A549 (cell line): ENCODE results near the gene MKNK1.

Experiments
- BHLHE40 ChIP-seq: IDR thresholded peaks from 2 replicates; pipeline ENCODE4 v1.6.1; 2012; ENCODE audit warnings: low read depth, low read length, inconsistent platforms
- CHD2 ChIP-seq: fragments of 150-350 bp; IDR thresholded peaks from 2 replicates; pipeline ENCODE4 v1.6.1; 2014; ENCODE audit warnings: low read length; ENCODE audit not compliant: partially characterized antibody
- EP300 ChIP-seq, 2 experiments: fragments of >200 bp; sonication (Bioruptor Twin); formaldehyde crosslinking; IDR thresholded peaks; 2 replicates in 1 of 2; 3 replicates in 1 of 2; pipeline ENCODE4 v1.6.1; 2016 to 2017
- FOSB ChIP-seq: fragments of 250-450 bp; sonication (Bioruptor Pico); IDR thresholded peaks from 2 replicates; pipeline ENCODE4 v1.5.0; 2020; ENCODE audit warnings: mild to moderate bottlenecking, moderate library complexity
- HOXB5 ChIP-seq: fragments of 250-450 bp; sonication (Bioruptor Pico); IDR thresholded peaks from 2 replicates; pipeline ENCODE4 v1.5.0; 2020; ENCODE audit warnings: mild to moderate bottlenecking, moderate library complexity
- JUNB ChIP-seq: fragments of >200 bp; sonication (Bioruptor Twin); formaldehyde crosslinking; IDR thresholded peaks from 2 replicates; pipeline ENCODE4 v1.6.1; 2016
- POLR2A ChIP-seq: IDR thresholded peaks from 2 replicates; pipeline ENCODE4 v1.6.1; 2012; ENCODE audit warnings: mild to moderate bottlenecking, low read length
- REST ChIP-seq: fragments of 200-600 bp; sonication (generic); IDR thresholded peaks from 2 replicates; pipeline ENCODE4 v1.6.1; 2016; ENCODE audit warnings: antibody characterized with exemption, mild to moderate bottlenecking, moderate library complexity
- SMC3 ChIP-seq: fragments of >200 bp; sonication (Bioruptor Twin); formaldehyde crosslinking; IDR thresholded peaks from 3 replicates; pipeline ENCODE4 v1.6.1; 2018; ENCODE audit warnings: inconsistent platforms
- TP53 ChIP-seq: fragments of 250-450 bp; sonication (Bioruptor Pico); IDR thresholded peaks from 2 replicates; pipeline ENCODE4 v1.5.0; 2021; ENCODE audit warnings: mild to moderate bottlenecking, moderate library complexity
- USF2 ChIP-seq: fragments of 450-650 bp; IDR thresholded peaks from 2 replicates; pipeline ENCODE4 v1.6.1; 2014; ENCODE audit warnings: antibody characterized with exemption
- TF ChIP-seq, protein P1 (sequence below): fragments of >200 bp; sonication (Bioruptor Twin); formaldehyde crosslinking; IDR thresholded peaks from 3 replicates; pipeline ENCODE4 v1.5.1; 2016

- TF ChIP-seq, protein P1, sequence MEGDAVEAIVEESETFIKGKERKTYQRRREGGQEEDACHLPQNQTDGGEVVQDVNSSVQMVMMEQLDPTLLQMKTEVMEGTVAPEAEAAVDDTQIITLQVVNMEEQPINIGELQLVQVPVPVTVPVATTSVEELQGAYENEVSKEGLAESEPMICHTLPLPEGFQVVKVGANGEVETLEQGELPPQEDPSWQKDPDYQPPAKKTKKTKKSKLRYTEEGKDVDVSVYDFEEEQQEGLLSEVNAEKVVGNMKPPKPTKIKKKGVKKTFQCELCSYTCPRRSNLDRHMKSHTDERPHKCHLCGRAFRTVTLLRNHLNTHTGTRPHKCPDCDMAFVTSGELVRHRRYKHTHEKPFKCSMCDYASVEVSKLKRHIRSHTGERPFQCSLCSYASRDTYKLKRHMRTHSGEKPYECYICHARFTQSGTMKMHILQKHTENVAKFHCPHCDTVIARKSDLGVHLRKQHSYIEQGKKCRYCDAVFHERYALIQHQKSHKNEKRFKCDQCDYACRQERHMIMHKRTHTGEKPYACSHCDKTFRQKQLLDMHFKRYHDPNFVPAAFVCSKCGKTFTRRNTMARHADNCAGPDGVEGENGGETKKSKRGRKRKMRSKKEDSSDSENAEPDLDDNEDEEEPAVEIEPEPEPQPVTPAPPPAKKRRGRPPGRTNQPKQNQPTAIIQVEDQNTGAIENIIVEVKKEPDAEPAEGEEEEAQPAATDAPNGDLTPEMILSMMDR, result no peak
- TF ChIP-seq POLR2A (no peak), HOXB5 (CRISPR knock-in tag) (no peak), EP300 (IDR thresholded peaks at IDR 0.05) (no peak), FOSB (no peak), CHD2 (no peak), SMC3 (no peak), TP53 (CRISPR knock-in tag) (no peak), REST (no peak), BHLHE40 (no peak), JUNB (no peak), USF2 (no peak)
Measured at GRCh38 chr1:46539972-46540371, 64.1 kb downstream of the MKNK1 start.
